NCI-H1436 (cell line): ENCODE measurements around the gene SLC41A3.
"Not testable (repeated sequence)": the region's sequence is repeated elsewhere in the genome, so short reads cannot be mapped to it uniquely, and the experiment has no call there.

Experiments
- DNase-seq: peaks from one replicate; lab custom pipeline; 2025; lab: John Stamatoyannopoulos, UW

Gene SLC41A3

DNA sequence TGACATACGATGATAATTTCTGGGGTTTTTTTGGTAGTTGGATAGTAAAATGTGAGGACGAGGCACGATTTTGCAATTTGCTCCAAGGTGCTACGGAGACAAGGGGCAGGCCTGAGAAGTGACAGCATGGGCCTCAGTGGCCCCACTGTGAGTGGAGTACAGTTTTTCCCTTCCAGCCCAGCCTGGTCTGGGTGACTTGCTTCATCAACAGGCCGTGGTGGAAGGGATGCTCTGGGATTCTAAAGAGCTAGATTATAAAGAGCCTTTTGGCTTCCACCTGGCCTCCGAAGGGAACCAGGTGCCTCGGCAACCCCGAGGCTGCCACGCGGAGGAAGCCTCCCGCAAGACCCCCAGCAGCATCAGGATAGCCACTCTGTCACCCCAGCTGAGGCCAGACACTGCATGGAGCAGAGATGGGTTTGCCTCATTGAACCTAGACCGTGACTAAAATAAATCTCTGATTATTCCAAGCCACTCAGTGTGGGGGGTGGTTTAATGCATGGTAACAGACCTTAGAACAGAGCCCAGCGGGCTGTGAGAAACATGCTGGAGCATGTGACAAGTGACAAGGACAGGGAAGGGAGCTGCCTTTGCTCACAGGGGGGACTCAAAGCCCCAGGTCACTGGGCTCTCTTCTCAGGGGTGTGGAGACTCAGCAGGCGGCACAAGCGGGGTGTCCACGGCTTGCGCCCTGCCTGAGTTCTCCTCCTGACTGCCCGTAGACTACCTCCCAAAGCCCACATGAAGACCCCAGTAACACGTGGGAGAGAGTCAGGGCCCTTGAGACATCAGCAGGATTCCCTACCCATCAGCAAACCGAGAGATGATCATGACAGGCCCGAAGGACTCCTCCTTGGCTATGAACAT is 22.6 kb upstream of the SLC41A3 start:
- DNase-seq = no peak

DNA sequence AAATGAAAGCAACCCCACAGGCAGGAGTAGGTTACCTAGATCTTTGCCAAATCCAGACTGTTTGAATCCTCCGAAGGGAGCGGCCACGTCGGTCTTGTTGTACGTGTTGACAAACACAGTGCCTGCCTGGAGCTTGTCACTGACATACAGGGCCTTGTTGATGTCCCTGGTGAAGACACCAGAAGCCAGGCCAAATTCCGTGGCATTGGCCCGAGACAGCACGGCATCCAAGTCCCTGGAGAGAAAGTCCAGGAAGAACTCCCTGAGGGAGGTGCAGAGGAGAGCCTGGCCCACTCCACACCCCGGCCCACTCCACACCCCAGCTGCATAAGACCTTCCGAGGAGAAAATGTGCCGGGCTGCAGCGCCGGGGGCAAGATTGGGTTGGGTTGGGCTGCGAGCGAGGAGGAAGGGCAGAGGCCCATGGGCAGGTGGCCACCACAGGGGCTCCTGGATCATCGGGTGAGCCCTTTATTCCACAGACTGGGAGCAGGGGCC is 21.8 kb upstream of the SLC41A3 start:
- DNase-seq = no peak

DNA sequence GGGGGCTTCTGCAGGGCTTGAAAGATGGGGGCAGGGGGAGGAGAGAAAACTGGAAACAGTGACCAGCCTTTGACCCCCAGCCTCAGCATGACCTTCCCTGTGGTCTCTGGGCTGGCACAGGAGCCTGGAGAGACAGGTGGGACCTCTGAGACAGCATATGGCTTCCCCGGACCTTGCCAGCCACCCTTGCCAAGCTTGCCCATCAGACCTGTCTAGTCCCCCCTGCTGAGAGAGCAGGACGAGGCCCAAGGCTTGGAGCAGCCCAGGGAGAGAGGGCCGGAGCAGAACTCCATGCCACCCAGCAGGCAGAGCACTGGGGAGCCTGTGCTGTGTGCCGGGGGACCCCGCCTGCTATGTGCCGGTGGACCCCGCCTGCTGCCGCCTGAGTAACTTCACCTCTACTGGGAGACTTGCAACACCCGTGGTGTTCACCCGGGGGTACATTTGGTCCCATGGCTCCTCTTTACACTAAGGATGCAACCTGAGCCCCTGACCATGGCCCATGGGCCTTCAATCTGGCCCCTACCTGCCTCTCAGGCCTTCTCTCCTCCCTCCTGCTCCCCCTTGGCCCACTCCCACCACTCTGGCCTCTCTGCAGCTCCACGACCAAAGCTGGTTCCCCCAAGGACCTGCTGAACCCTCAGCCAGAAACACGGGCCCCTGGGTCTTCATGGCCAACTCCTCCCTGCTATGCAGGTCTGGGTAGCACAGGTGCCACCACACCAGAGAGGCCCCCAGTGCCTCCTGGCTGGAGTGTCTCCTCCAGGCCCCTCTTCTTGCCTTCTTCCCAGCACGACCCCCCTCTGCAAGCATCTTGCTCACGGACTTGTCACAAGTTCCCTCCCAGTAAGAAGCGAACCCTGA is 21.1 kb upstream of the SLC41A3 start:
- no peak for DNase-seq

DNA sequence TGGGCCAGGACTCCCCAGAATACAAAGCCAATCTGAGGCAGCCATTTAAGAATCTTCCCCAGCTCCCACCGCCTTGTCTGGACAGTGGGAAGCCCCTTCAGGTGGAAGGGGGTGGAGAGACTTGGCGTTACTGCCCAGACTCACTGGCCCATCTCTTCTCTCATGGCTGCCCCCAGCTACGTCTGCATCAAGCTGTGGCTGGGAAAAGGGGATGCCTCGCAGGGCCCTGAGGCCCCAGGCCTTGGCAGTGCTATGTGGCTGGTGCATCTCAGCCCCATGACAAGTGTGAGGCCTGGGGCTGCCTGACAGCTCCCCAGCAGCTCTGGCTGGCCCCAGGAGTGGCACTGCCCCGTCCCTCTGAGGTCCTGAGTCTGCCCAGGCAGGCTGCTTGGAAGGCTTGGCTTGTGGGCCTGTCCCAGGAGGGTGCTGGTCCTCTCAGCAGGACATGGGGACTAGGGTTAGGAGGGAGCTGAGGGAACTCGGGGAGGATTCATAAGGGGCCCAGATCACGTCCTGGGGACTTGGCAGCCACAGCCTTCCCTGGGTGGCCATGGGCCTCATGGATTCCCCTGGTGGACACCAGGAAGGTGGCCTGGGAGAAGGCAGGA is 20.2 kb upstream of the SLC41A3 start:
- DNase-seq = no peak

DNA sequence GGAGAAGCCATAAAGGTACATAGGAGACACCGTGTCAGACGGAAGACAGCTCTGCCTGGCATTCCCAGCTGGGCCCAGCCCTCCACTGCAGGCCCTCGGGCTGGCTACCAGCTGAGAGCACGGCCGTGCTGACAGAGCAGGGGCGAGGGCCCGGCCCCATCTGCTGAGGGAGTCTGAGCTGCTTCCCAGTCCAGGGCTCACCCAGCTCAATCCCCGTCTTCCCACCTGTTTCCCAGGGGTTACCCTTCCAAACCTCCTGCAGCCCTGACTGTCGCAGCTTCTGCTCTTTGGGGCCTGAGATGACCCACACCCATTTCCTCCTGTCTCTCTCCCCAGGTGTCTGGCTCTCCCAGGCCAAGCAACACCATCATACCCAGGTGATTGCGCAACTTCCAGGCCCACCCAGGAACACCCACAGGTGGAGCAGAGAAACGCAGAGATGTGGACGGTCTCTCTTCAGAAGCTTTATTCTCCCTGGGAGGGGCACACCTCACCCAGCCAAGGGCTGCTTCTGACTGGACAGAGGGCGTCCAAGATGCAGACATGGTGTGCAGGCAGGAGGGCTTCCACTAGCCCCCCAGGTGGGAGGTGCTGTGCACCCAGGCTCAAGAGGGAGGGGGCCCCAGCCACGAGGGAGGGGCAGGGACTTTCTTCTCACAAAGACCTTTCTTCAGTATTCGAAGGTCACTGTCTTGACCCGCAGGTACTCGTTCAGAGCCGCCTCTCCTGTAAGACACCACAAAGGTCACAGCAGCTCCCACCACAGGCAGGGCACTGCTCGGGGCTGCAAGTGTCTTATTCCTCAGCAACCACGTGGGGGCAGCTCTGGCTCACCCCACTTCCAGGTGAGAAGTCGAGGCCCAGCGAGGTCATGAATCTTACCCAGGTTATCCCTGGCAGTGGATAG is 19.4 kb upstream of the SLC41A3 start:
- no peak for DNase-seq

DNA sequence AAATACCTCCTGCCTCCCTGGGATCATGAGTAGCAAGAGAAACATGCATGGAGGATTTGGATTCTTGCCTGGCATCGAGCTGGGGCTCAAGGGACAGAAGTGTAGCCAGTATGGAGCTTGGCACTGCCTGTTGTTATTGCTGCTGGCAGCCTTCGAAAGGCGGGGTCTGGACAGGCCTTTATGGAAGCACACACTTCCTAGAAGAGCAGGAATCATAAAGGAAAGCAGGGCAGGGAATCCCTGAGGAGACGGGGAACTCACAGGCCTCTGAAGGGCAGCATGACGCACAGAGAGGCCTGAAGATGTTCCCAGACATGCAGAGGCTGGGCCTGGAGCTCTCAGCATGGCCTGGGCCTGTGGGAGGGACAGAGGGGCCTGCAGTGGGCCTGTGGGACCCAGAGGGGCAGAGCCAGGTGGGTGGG is 18.6 kb upstream of the SLC41A3 start:
- no peak for DNase-seq

DNA sequence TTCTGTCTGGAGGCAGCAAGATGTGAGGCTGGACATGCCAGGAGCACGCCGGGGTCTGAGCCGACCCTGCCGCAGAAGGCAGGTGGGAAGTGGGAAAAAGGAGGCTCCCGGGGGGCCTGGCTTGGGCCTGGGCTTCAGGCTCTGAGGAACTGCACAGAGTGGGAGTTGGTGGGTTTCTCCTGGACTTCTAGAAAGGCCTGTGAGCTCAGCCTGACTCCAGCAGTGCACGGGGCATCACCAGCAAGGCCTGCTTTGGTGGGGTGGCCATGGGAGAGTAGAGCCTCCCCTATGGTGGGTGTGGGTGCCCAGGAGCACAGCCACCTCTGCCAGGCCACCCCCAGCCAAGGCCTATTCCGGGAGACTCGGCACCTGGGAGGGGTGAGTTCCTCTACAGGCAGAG is 18.1 kb upstream of the SLC41A3 start:
- DNase-seq = no peak

DNA sequence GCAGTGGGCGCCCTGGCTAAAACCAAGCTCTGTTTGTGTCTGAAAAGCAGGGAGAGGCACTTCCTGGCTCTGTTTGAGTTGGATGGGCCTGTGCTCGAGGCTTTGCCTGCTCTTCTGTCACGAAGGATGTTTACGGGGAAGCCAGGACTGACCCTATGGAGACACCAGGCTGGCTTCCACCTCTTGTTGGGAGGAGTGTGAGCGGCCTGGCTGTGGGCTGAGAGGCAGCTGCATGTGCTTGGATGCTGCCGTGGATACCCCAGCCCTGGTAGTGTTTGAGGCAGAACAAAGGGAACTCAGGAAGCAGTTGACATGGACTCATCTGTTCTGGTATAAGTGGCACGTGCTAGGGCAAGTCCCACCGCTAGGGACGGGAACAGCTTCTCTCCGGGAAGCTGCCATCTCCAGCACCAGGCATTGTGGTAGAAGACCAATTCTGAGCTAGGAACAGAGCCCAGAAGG is 17.6 kb upstream of the SLC41A3 start:
- no peak for DNase-seq

DNA sequence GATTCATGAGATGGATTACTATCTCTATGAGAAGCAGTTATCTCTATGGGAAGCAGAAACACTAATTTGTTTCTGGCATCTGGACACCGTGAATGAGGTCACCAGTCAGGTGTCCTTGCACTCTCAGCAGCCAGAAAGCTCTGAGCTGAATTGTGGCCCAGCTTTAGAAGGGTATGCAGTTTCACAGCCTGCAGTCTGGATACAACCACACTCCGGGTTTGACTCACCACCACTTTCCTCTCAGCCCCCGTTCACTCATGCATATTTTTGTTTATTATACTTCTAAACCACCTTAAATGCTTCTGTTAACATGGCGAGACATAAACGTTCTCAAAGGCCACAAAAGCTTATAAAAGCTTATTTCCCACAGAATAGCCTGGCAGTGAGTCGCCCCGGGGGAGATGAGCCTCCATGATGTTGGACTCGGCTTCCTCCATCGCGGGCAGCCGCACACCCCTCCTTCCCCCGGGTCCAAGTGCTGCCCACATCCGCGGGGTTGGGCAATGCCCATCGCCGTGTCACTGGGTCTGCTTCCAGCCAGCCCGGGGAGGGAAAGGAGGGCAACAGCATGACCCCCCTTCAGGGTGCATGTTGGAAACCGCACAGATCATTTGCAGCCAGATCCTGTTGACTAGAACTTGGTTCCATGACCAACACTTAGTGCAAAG is 16.8 kb upstream of the SLC41A3 start:
- DNase-seq = no peak

DNA sequence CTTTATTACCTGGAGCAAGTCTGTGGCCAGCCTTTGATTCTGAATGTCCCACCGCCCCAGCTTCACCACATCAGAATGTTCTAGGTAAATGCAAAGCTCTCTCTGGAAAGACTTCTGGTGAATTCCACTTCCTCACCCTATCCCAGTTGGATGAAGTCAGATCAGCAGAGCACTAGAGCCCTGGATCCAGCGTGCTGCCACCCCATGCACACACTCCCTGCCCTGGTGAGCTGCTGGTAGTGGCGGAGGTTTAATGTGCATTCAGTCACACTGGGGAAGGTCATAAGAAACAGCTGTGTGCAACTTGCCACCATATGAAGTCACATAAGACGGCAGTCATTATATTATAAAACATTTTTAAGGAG is 16.3 kb upstream of the SLC41A3 start:
- no peak for DNase-seq

DNA sequence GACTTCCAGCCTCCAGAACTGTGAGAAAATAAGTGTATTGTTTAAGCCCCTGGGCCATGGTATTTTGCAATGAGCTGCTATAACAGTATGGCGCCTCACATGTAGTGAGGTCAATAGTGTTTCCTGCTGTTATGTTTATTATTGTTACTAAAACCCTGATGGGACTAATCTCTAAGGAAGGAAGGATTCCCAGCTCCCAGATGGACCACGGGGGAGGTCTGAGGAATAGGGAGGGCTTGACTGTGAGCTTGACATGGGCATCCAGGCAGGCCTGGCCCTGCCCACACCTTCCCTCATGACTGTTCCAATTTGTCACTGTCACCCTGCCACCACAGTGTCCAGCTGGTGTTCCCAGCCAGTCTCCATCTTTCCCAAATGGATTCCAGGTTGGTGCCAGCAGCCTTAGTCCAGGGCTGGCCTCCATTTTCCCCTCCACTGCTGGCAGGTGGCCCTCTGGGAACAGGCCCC is 14.5 kb upstream of the SLC41A3 start:
- DNase-seq = no peak

DNA sequence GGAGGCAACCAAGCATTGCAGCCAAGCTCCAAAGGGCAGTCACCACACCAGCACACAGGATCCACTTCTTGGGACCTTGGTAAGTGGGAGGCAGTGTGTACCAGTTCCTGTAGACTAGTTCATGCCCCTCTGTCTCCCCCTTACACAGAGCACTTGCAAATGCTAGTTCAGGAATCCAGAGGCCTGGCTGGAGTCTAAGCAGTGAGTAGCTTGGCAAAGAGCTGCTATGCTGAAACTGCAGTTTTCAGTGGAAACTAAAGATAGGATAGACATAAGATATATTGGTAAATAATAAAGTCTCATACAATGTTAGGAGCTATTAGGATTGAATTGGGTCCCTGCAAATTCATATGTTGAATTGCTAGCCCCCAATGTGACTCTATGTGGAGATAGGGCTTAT is 13.9 kb upstream of the SLC41A3 start:
- no peak for DNase-seq

DNA sequence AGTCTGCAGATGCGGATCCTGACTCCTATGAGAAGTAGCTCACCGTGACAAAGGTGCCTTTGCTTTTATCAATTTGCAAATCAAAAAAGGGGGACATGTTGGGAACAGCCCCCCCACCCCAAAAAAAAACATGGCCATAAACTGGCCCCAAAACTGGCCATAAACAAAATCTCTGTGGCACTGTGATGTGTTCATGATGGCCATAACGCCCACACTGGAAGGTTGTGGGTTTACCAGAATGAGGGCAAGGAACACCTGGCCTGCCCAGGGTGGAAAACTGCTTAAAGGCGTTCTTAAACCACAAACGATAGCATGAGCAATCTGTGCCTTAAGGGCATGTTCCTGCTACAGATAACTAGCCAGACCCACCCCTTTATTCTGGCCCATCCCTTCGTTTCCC is 12.3 kb upstream of the SLC41A3 start:
- DNase-seq = not testable (repeated sequence)

DNA sequence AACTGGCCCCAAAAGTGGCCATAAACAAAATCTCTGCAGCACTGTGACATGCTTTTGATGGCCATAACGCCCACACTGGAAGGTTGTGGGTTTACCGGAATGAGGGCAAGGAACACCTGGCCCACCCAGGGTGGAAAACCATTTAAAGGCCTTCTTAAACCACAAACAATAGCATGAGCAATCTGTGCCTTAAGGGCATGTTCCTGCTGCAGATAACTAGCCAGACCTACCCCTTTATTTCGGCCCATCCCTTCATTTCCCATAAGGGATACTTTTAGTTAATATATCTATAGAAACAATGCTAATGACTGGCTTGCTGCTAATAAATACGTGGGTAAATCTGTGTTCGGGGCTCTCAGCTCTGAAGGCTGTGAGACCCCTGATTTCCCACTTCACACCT is 8.2 kb upstream of the SLC41A3 start:
- not testable (repeated sequence) for DNase-seq

DNA sequence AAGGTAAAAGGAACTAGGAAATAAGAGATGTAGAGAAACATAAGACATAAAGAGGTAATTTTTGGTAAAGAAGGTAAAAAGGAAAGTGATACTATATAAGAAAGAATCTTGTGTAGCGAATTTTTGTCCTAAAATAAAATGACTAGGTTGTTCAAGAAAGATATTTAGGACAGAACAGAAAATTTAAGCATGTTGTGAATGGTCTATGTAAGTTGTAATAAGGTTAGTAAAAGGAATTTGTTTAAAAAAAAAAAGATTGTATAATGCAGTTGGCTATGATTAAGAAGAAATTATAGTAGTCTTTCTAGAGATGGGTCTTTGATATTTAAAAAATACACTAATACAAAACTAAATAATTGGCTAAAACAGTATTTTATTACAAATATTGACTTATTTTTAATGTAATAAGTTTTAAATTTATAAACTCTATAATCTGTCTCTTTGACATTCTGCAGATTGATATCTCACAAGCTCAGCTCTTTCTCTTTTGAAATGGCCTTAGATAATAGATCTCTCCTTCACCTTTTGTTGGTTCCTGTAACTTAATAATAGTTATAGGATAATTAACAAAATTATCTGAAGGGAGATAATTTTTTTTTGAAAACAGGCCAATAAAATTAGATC is 3.7 kb upstream of the SLC41A3 start:
- no peak for DNase-seq

DNA sequence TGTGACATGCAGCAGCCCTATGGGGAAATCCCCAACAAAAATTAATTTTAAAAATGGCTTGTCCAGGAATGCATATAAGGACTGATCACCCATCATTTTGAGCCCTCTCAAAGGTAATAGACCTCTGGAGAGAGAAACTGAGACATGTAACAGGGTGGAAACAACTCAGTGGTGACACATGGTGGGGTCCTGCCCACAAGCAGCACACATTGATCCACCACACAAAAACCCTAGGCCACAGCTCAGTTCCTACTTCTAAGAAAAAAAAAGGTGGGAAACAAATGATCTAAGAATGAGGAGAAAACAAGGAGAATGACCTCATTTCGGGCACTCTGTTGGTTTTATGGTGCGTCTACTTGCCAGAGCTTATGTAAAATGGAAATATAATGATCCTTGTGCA is 1.9 kb upstream of the SLC41A3 start:
- DNase-seq = no peak

DNA sequence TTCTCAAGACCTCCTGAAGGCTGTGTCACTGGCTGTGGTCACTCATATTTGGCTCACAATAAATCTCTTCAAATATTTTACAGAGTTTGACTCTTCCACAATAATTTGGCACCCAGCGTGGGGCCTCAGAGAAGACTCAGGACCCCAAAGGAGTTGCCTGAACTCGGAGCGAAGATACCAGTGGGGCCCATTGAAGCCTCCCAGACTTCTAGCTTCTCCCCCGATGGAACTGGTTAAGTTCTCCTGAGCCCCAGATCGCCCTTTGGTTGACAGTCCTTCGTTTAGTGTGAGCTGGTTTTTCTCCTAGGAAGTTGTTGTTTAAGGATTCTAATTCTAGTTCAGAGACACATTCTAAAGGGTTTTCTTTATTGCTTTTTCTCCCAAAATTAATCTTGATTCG is 1.4 kb upstream of the SLC41A3 start:
- DNase-seq = no peak

DNA sequence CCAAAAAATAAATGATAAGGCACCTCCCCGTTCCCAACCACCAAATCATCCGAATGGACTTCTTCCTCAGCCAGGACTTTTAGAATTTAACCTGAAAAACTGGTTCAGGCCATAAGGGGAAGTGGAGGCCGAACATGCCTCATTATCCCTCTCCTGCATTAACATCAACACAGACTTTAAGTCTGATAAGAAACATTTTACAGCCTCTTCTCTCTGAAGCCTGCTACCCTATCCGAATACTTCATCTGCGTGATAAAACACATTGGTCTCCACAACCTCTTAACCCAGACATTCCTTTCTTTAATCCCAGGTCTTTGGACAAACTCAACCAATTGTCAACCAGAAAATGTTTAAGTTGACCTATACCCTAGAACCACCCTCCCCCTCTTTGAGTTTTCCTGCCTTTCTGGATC is 850 bp upstream of the SLC41A3 start:
- DNase-seq = no peak

DNA sequence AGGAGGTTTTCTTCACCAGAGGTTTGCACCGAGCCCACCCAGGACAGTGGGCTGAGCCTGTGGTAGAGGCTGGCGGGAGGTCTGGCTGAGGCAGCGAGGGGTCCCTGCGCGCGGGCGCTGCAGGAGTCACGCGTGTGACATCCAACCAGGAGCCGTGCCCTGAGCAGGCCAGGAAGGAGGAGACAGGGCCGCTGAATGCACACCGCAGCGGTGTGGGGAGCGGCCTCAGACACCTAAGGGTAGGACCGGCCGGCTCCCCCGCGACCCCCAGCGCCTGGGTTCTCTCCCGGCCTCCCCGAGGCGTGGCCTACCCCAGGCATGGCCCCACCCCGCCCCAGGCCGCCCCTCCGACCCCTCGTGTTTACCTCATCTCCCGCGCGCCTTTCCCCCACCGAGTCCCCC is 412 bp downstream of the SLC41A3 start:
- DNase-seq = peak; percentile 75

DNA sequence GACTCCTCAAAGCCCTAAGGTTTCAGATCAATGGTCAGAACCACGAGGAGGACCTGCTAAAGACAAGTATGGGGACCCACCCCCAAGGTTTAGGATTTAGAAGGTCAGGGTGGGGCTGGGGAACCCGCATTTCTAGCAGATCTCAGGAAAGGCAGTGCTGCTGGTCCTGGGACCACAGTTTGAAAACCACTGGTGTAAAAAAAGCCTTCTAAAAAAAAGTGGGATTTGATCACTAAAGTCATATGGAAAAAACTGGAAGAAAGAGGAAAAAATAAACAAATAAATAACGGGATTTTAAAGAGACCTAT is 832 bp downstream of the SLC41A3 start:
- DNase-seq = no peak
